ENCODE measurements around the gene HOXB1. TPM values are rescaled to one million over a fixed set of nuclear protein-coding genes. Genes with fewer than 3 reads are reported as not detected.

HOXB1 gene
- polyA plus RNA-seq, 1 of the 3 experiments (the other 2 are of a cell fraction): not detected

DNA sequence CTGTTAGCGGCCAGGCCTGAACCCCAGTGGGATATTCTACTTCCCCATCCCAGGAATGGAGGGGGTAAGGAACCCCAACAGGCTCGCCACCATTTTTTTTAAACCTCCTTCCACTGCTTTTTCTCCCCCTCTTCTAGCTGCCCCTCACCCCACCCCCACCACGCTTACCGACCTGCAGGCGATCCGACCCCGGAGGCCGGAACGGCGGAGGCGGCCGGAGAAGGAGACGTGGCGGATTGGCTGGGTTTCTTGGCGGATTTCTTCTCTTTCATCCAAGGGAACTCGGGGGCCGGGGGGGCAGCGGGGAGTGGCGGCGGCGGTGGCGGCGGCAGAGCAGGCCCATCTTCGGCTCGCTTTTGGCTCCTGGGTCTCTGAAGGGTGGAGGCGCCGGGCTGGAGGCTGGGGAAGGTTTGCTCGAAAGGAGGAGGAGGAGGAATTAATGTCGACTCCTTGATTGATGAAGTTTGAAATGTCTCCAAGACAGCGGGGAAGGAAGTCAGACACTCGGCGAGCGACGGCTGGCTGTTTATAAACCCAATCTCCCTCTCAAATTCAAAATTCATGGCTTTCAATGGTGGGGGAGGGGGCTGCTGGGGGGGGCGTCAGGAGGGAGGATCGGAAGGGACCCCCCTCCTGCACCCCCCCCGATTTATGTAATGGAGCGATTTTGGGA, 13.7 kb upstream of the HOXB1 start:
- Histone ChIP-seq H2AFZ (ENCODE audit: low read depth) (no peak overlapping the region), H3K4me3 (ENCODE audit: low read depth in 2 of 2, low read length in 1 of 2) (no peak overlapping the region; a peak in 1 of 4 replicates), H3K36me3 (replicated peaks in 1 of 2; ENCODE audit: control insufficient read depth in 1 of 2, insufficient read depth in 2 of 2, low read length in 1 of 2) (no peaks in the 10 kb centered on the region), H3F3A (replicated peaks; ENCODE audit: insufficient read depth) (peaks cover 9% of the 10 kb centered on the region), H3K9me3 (no peaks in the 10 kb centered on the region), H3K9me2 (no peaks in the 10 kb centered on the region), H3K4me1 (ENCODE audit: control insufficient read depth in 1 of 2, insufficient read depth in 2 of 2, low read depth in 1 of 2, low read length in 1 of 2) (no peaks in the 10 kb centered on the region), H3K9ac (no peak overlapping the region; the same call in 1 of the 2 replicates), H3K79me2 (ENCODE audit: insufficient read depth) (no peaks in the 10 kb centered on the region), H3K27ac (ENCODE audit: low read depth in 2 of 2, low read length in 1 of 2) (no peak overlapping the region), H3K4me2 (peak overlapping the region; percentile 75; the same call in 1 of the 2 replicates), H3K27me3 (ENCODE audit: insufficient read depth) (peaks cover 96% of the 10 kb centered on the region), H4K20me1 (ENCODE audit: insufficient read depth) (no peaks in the 10 kb centered on the region)
- TF ChIP-seq REST (IDR thresholded peaks at IDR 0.05; ENCODE audit: low read depth, low read length): no peak
- 0 out of 2 replicates have a peak, but pooled peaks have one; percentile 5 for TF ChIP-seq PBX3 (IDR thresholded peaks at IDR 0.05)
- DNase-seq: no peak
- ChIA-PET CTCF (interaction anchor here (0.9 to 1.2 kb wide), 2 partner anchors 12 to 74 kb away, joined by 3 read pairs; no protein-coding TSS in a partner anchor), POLR2A (no interaction called here)
- WGBS (ENCODE audit: low lambda C conversion rate): 10% methylated on average over 38 of the region's 38 CpGs

GRCh38 chr17:48543854-48544348, 13.1 kb upstream of the HOXB1 start:
- Histone ChIP-seq H2AFZ (ENCODE audit: low read depth) (no peak overlapping the region), H3K4me2 (peak overlapping the region; percentile 75; the same call in 1 of the 2 replicates), H3K79me2 (ENCODE audit: insufficient read depth) (no peaks in the 10 kb centered on the region), H3K9me2 (no peaks in the 10 kb centered on the region), H3K4me1 (ENCODE audit: control insufficient read depth in 1 of 2, insufficient read depth in 2 of 2, low read depth in 1 of 2, low read length in 1 of 2) (no peaks in the 10 kb centered on the region), H3F3A (replicated peaks; ENCODE audit: insufficient read depth) (peaks cover 10% of the 10 kb centered on the region), H4K20me1 (ENCODE audit: insufficient read depth) (no peaks in the 10 kb centered on the region), H3K9ac (no peak overlapping the region; the same call in 1 of the 2 replicates), H3K27me3 (ENCODE audit: insufficient read depth) (peaks cover 98% of the 10 kb centered on the region), H3K36me3 (replicated peaks in 1 of 2; ENCODE audit: control insufficient read depth in 1 of 2, insufficient read depth in 2 of 2, low read length in 1 of 2) (no peaks in the 10 kb centered on the region), H3K27ac (ENCODE audit: low read depth in 2 of 2, low read length in 1 of 2) (no peak overlapping the region), H3K9me3 (no peaks in the 10 kb centered on the region), H3K4me3 (ENCODE audit: low read depth in 2 of 2, low read length in 1 of 2) (peak overlapping the region in 1 of 2 experiments; percentile 12; a peak in 2 of 4 replicates)
- ChIA-PET CTCF (interaction anchor here (0.9 to 1.2 kb wide), 2 partner anchors 11 to 75 kb away, joined by 3 read pairs; no protein-coding TSS in a partner anchor), POLR2A (no interaction called here)
- no peak for DNase-seq
- TF ChIP-seq EZH2phosphoT487 (IDR thresholded peaks at IDR 0.05; ENCODE audit: borderline replicate concordance, low read depth): peak; percentile 94
- no peak for TF ChIP-seq FOXM1 (IDR thresholded peaks at IDR 0.05; ENCODE audit: low read depth)
- 7% methylated on average over 20 of the region's 20 CpGs for WGBS (ENCODE audit: low lambda C conversion rate)

Measured in SK-N-SH (cell line).